Endothelial cell of umbilical vein (primary cell): ENCODE results near the gene UBE2Q2. TPM values are rescaled to one million over a fixed set of nuclear protein-coding genes. Genes with fewer than 3 reads are reported as not detected.

Experiments
- BruUV-seq: library from RNA; stranded (reverse); fragments of 400-500 nt; replicated peaks from 2 replicates; lab custom pipeline; 2021; lab: Mats Ljungman, UMichigan
- CTCF ChIA-PET: fragments of 300-600, 350-600 bp; sonication (Branson Sonifier 250); formaldehyde crosslinking; loops from one replicate; lab custom pipeline; 2021; ENCODE audit warnings: antibody characterized with exemption, inconsistent platforms; lab: Charles Lee
- POLR2A ChIA-PET: fragments of 300-600, 350-600 bp; sonication (Branson Sonifier 250); formaldehyde crosslinking; loops from one replicate; lab custom pipeline; 2021; ENCODE audit warnings: antibody characterized with exemption, inconsistent platforms; lab: Charles Lee
- DNase-seq: peaks from one replicate; pipeline ENCODE4 v3.0.0-alpha.2; 2011; ENCODE audit warnings: low read depth, low spot score
- FAIRE-seq: peaks from 2 replicates; lab custom pipeline; 2011; peaks lifted over from hg19 to GRCh38; lab: Jason Lieb, UNC
- H2AFZ ChIP-seq: 2 replicates; pipeline ENCODE4 v1.6.0; 2012; ENCODE audit warnings: low read depth, low read length, control low read depth, inconsistent platforms
- H3K27ac ChIP-seq: 2 replicates; pipeline ENCODE4 v1.5.1; 2011; ENCODE audit warnings: low read depth, mild to moderate bottlenecking, control low read depth, low read length, moderate library complexity; ENCODE audit not compliant: insufficient read depth
- H3K27me3 ChIP-seq, 2 experiments: 2 replicates each; pipeline versions ENCODE4 v1.6.0 to v1.6.1; 2011; ENCODE audit warnings: low read length in 2 of 2, mixed read lengths in 1 of 2; ENCODE audit not compliant: control insufficient read depth in 2 of 2, insufficient read depth in 2 of 2
- H3K36me3 ChIP-seq, 2 experiments: 2 replicates in 1 of 2; 3 replicates in 1 of 2; pipeline ENCODE4 v1.5.1; 2011; ENCODE audit warnings: low read length in 2 of 2, mild to moderate bottlenecking in 1 of 2, moderate library complexity in 1 of 2; ENCODE audit not compliant: control insufficient read depth in 2 of 2, insufficient read depth in 2 of 2; ENCODE audit errors: extremely low read depth in 1 of 2
- H3K4me1 ChIP-seq: 3 replicates; pipeline ENCODE4 v1.5.1; 2011; ENCODE audit warnings: mild to moderate bottlenecking, low read length; ENCODE audit not compliant: control insufficient read depth, insufficient read depth; ENCODE audit errors: extremely low read depth
- H3K4me2 ChIP-seq: 2 replicates; pipeline ENCODE4 v1.6.1; 2011; ENCODE audit warnings: low read length, control low read depth, mixed read lengths; ENCODE audit not compliant: insufficient read depth
- H3K4me3 ChIP-seq, 3 experiments: fragments of 200-600 bp in 1 of 3; sonication (generic), shearing (Covaris generic) in 1 of 3; replicated peaks in 1 of 3; 2 replicates each; pipeline ENCODE4 v1.5.1; 2011 to 2016; ENCODE audit warnings: control low read depth in 3 of 3, low read length in 3 of 3, mild to moderate bottlenecking in 2 of 3, inconsistent platforms in 1 of 3, low read depth in 1 of 3, moderate library complexity in 1 of 3; ENCODE audit not compliant: insufficient read depth in 1 of 3
- H3K79me2 ChIP-seq: 2 replicates; pipeline ENCODE4 v1.6.0; 2012; ENCODE audit warnings: low read length, inconsistent platforms; ENCODE audit not compliant: control insufficient read depth, insufficient read depth
- H3K9ac ChIP-seq: replicated peaks from 2 replicates; pipeline ENCODE3; 2011; ENCODE audit warnings: low read length, control low read depth; ENCODE audit not compliant: insufficient read depth; ENCODE audit errors: extremely low read depth
- H3K9me1 ChIP-seq: replicated peaks from 3 replicates; pipeline ENCODE4 v1.6.0; 2011; ENCODE audit warnings: mild to moderate bottlenecking, low read length; ENCODE audit not compliant: control insufficient read depth, insufficient read depth; ENCODE audit errors: extremely low read depth
- H3K9me3 ChIP-seq: replicated peaks from 2 replicates; pipeline ENCODE4 v1.5.1; 2012; ENCODE audit warnings: low read length, inconsistent platforms; ENCODE audit not compliant: control insufficient read depth, insufficient read depth
- H4K20me1 ChIP-seq: replicated peaks from 2 replicates; pipeline ENCODE3; 2011; ENCODE audit warnings: mild to moderate bottlenecking, low read length; ENCODE audit not compliant: control insufficient read depth, insufficient read depth; ENCODE audit errors: extremely low read depth
- CTCF ChIP-seq, 2 donors: IDR thresholded peaks; 1 replicate in 1 of 2; 2 replicates in 1 of 2; pipeline ENCODE4 v1.5.1; 2011; ENCODE audit warnings: low read length in 2 of 2, mild to moderate bottlenecking in 2 of 2, moderate library complexity in 2 of 2, control low read depth in 1 of 2, inconsistent platforms in 1 of 2, low read depth in 1 of 2; ENCODE audit not compliant: insufficient read depth in 1 of 2; ENCODE audit errors: extremely low read depth in 1 of 2
- EZH2 ChIP-seq: IDR thresholded peaks from 2 replicates; pipeline ENCODE4 v1.6.1; 2012; ENCODE audit warnings: borderline replicate concordance, low read depth, mild to moderate bottlenecking, moderate library complexity, low read length, inconsistent platforms; ENCODE audit not compliant: severe bottlenecking
- FOS ChIP-seq: IDR thresholded peaks from 2 replicates; pipeline ENCODE4 v1.6.1; 2011; ENCODE audit warnings: mild to moderate bottlenecking, low read length, moderate library complexity, borderline replicate concordance; ENCODE audit not compliant: insufficient read depth
- GATA2 ChIP-seq: IDR thresholded peaks from 2 replicates; pipeline ENCODE4 v1.7.0; 2011; ENCODE audit warnings: low read depth, mild to moderate bottlenecking, moderate library complexity, mixed read lengths, low read length; ENCODE audit not compliant: insufficient read length, insufficient read depth
- JUN ChIP-seq: IDR thresholded peaks from 2 replicates; pipeline ENCODE4 v1.6.1; 2011; ENCODE audit warnings: borderline replicate concordance, low read depth; ENCODE audit not compliant: insufficient read length, insufficient read depth
- MAX ChIP-seq: IDR thresholded peaks from 2 replicates; pipeline ENCODE4 v1.6.1; 2011; ENCODE audit not compliant: insufficient read depth, insufficient read length
- MYC ChIP-seq: IDR thresholded peaks from one replicate; pipeline ENCODE4 v1.6.1; 2011; ENCODE audit warnings: mild to moderate bottlenecking, low read depth, low read length
- POLR2A ChIP-seq: IDR thresholded peaks from 2 replicates; pipeline ENCODE4 v1.6.1; 2012; ENCODE audit warnings: low read depth, mild to moderate bottlenecking, control low read depth, low read length
- POLR2AphosphoS5 ChIP-seq: IDR thresholded peaks from 2 replicates; pipeline ENCODE4 v1.6.1; 2012; ENCODE audit warnings: low read depth, mild to moderate bottlenecking, control low read depth, low read length, moderate library complexity; ENCODE audit not compliant: insufficient read depth
- dilution Hi-C: fragments of 300-500 bp; cut with MboI; formaldehyde crosslinking; loops from one replicate; pipeline ENCODE4 v1.15.0; 2019; ENCODE audit warnings: low sequenced_read_pairs; ENCODE audit not compliant: extremely low pct_ligation_motif_present
- intact Hi-C: fragments of 100-400 bp; cut with micrococcal nuclease; formaldehyde crosslinking; loops from one replicate; pipeline ENCODE4 v1.10.0; 2022
- polyA plus RNA-seq, 4 experiments: library from polyadenylated mRNA; depleted of rRNA in 3 of 4; stranded (reverse) in 3 of 4; unstranded in 1 of 4; fragments of >200 nt; gene quantifications; 2 replicates each; pipeline versions ENCODE4 v1.2.1 to v1.2.3, GENCODE V29; 2011 to 2012; ENCODE audit warnings: missing spikeins in 1 of 4
- total RNA-seq: library from RNA; stranded (reverse); gene quantifications from 2 replicates; pipeline ENCODE4 v1.2.3, GENCODE V29; 2021

UBE2Q2 gene
- total and polyA plus RNA-seq, 2 donors (not counting 3 experiments of a cell fraction or from before 2014, with no cell fraction given): 12.9 to 32.8 TPM

DNA sequence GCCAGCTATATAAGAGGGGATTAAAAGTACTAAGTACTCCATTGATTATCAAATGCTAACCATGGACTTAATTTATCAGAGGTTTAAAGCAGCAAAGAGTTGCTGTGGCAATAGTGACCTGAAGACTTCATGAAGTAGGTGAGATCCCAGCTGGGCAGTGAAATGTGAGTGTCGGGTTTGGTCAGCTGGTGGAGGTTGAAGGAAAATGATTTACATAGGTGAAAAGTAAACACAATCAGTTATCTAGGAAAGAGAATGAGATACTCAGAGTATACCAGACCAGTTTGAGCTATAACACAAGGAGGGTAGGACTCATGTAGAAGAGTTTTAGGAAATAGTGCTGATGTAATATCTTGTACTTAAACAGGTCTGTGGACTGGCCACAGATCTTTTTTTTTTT lies 43.9 kb downstream of the UBE2Q2 start:
- dilution Hi-C loops: no loop called here
- Histone ChIP-seq H3K36me3 (peaks cover 0 to 2% of the 10 kb centered on the region in 2 experiments), H3K4me3 (no peak overlapping the region), H3K4me2 (no peak overlapping the region), H3K27ac (no peak overlapping the region), H3K4me1 (peaks cover 20% of the 10 kb centered on the region), H3K9me1 (no peaks in the 10 kb centered on the region), H3K79me2 (no peaks in the 10 kb centered on the region), H4K20me1 (no peaks in the 10 kb centered on the region), H3K9ac (no peak overlapping the region), H3K27me3 (no peaks in the 10 kb centered on the region), H3K9me3 (no peaks in the 10 kb centered on the region), H2AFZ (no peak overlapping the region)
- BruUV-seq: no TSS peak
- intact Hi-C loops: no loop called here
- CTCF ChIA-PET: no interaction called here
- TF ChIP-seq FOS: no peak
- TF ChIP-seq MAX: no peak
- TF ChIP-seq MYC: no peak
- no peak for TF ChIP-seq EZH2
- no peak for TF ChIP-seq CTCF (IDR thresholded peaks at IDR 0.05; ENCODE audit: extremely low read depth in 1 of 2, insufficient read depth in 1 of 2, low read depth in 1 of 2, low read length in 2 of 2)
- TF ChIP-seq POLR2A: no peak
- TF ChIP-seq JUN: no peak
- TF ChIP-seq POLR2AphosphoS5: no peak
- no peak for TF ChIP-seq GATA2
- no peak for FAIRE-seq
- POLR2A ChIA-PET: no interaction called here
- no peak for DNase-seq
